GM18526 (cell line): ENCODE data around the gene ALAS1.

Experiments used
- POLR2A ChIP-seq: IDR thresholded peaks from 3 replicates; pipeline ENCODE4 v1.6.1; 2011; ENCODE audit not compliant: insufficient read length; ENCODE audit errors: extremely low read depth

The ALAS1 gene

GRCh38 chr3:52243791-52244628 lies 46.0 kb downstream of the ALAS1 start:
- TF ChIP-seq POLR2A: peak; percentile 48

GRCh38 chr3:52245322-52246263 lies 47.6 kb downstream of the ALAS1 start, which contains the start of gene PPM1M:
TSS of gene PPM1M (plus strand) at chr3:52245759. CDS start at chr3:52245825, 66 bp downstream.
- TF ChIP-seq POLR2A: peak; percentile 40

GRCh38 chr3:52246264-52246620 lies 48.3 kb downstream of the ALAS1 start:
- no peak for TF ChIP-seq POLR2A

GRCh38 chr3:52246728-52247408 lies 48.9 kb downstream of the ALAS1 start:
- TF ChIP-seq POLR2A: no peak

- no peak for TF ChIP-seq POLR2A
These were observed 49.6 kb downstream of the ALAS1 start for GRCh38 chr3:52247409-52248164.

- TF ChIP-seq POLR2A: no peak
These were observed 50.2 kb downstream of the ALAS1 start for GRCh38 chr3:52248165-52248541.

- no peak for TF ChIP-seq POLR2A
These were observed 51.0 kb downstream of the ALAS1 start for GRCh38 chr3:52248816-52249547.

- TF ChIP-seq POLR2A: no peak
These were observed 51.7 kb downstream of the ALAS1 start for GRCh38 chr3:52249683-52250082.

GRCh38 chr3:52250122-52250521 lies 52.2 kb downstream of the ALAS1 start:
- no peak for TF ChIP-seq POLR2A

GRCh38 chr3:52253314-52254304 lies 55.6 kb downstream of the ALAS1 start:
- peak; percentile 21 for TF ChIP-seq POLR2A

- TF ChIP-seq POLR2A: no peak
These were observed 56.6 kb downstream of the ALAS1 start for GRCh38 chr3:52254608-52255007.

GRCh38 chr3:52256159-52256558 lies 58.2 kb downstream of the ALAS1 start:
- no peak for TF ChIP-seq POLR2A

GRCh38 chr3:52256622-52257021 lies 58.7 kb downstream of the ALAS1 start:
- TF ChIP-seq POLR2A: no peak
